GM19035 (cell line): Measurements from ENCODE around the gene SCYL2.
"Not testable (repeated sequence)": the region's sequence is repeated elsewhere in the genome, so short reads cannot be mapped to it uniquely, and the experiment has no call there.

Experiments
- ATAC-seq: cut with Tn5 transposase; IDR thresholded peaks from one replicate; pipeline ENCODE4 v1.9.1; 2021; ENCODE audit not compliant: unreplicated experiment

SCYL2 gene

DNA sequence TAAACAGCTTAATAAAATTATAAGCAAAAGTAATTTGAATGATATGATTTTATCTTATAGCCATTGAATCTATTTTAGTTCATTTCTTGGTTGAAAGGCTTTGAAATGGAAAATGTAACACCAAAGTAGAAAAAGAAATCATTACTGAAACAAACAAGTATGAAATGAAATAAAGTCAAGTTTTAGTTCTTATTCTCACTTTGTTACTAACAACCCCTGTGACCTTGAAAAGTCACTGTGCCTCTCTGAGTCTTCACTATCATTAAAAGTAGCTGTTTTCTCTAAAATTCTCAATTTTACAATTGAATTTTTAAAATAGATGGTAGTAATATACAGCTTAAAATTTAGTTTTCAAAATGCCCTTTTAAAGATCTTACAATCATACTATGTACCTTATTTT, 57.5 kb downstream of the SCYL2 start:
- ATAC-seq, result no peak

DNA sequence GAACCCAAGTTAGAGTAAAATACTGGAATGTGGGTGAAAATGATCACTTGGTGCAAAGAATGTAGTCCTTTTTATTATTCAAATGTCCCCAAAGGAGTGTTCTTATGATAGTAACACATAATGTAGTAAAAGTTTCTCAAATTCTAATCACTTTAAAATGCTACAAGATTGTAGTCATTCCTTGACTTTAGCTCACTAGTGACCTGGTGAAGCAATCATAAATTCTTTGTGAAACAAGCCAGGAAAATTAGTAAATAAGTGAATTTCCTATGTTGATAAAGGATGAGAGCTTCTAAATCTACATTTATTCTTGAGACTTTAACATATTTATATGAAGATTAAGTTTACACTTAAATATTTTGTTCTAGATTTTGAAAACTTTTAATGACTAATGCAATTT, 59.2 kb downstream of the SCYL2 start:
- no peak for ATAC-seq

GRCh38 chr12:100329800-100330199, 62.8 kb downstream of the SCYL2 start:
- peak; percentile 91 for ATAC-seq

DNA sequence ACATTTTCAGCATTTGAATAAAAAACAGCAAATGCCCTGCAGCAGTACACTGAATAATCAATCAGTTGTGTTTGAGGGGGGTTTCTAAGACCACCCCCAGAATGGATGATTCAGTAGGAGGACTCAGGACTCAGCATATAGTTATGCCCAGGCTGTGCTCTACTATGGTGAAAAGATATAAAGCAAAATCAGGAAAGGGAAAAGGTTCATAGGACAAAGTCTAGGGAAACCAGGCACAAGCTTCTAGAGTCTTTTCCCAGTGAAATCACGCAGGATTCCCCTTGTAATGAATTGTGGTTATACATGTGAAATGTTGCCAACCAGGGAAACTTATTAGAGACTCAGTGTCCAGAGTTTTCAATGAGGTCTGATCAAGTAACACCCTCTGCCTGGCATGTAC, 64.9 kb downstream of the SCYL2 start:
- no peak for ATAC-seq

GRCh38 chr12:100332852-100333251, 65.9 kb downstream of the SCYL2 start:
- no peak for ATAC-seq

- no peak for ATAC-seq
Measured at GRCh38 chr12:100337299-100337698, 70.3 kb downstream of the SCYL2 start.

GRCh38 chr12:100337727-100338126, 70.8 kb downstream of the SCYL2 start:
- ATAC-seq, result no peak

DNA sequence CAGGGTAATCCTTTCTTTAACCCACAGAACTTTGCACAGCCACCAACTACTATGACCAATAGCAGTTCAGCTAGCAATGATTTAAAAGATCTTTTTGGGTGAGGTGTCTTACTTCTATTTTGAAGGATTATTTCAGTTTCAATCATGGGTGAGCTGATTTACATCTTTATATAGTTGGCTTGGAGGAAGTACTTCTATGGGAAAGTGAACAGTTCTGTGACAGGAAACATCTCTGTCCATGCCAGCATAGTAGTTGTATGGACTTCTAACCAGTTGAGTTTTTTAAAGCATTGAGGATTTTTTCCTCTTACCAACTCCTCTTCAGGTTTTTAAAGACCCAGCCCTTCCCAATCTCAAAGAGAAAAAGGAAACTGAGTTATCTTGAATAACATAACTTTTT, 72.1 kb downstream of the SCYL2 start:
- ATAC-seq, result no peak

GRCh38 chr12:100342897-100343296, 75.9 kb downstream of the SCYL2 start:
- not testable (repeated sequence) for ATAC-seq

- not testable (repeated sequence) for ATAC-seq
Measured at GRCh38 chr12:100344351-100344750, 77.4 kb downstream of the SCYL2 start.

DNA sequence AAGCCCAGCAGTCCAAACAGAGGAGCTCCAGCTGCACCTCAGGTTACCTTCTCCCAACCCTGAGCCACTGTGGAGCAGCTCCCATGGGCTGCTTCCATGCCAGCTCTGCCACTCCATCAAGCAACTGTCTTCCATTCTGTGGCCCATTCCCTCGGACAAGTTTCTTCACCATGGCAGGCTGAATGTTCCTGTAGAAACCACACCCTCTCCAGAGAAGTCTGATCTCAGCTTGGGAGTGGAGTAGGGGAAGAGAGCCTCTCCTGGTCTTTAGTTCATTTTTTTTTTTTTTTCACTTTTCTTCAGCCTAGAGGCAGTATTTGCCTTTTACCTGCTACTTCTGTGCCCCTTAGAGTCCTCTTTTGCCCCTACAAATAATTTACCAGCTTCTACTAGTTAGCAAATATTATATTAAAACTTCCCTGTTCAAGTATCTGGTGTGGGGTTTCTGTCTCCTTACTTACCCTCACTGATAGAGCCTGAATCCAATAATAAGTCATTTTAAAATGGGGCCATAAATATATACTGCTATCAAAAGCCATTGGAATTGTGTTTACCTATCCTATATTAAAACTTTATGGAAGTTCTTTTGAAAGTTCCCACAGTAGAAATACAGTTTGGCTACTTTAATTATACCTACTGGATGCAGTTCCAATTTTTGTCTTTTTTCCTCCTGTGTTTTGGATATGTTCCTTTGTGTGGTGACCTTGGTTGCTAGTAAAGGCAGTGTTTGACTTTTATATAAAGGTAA, 78.2 kb downstream of the SCYL2 start:
- ATAC-seq, result no peak

DNA sequence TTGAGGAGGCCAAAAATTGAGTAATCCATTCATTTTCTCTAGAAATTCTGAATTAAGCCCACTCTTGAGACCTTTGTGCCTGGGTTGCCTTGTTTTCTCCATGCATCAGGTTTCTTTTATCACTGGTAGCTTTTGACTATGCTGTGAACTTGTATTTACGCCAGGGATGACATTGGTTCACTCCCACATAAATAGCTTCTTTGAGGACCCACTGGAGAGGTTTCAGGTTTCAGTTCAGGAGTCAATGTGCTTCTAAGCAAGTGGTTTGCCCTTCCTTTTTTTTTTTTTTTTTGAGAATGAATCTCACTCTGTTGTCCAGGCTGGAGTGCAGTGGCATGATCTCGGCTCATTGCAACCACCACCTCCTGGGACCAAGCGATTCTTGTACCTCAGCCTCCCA, 79.7 kb downstream of the SCYL2 start:
- no peak for ATAC-seq

- ATAC-seq, result no peak
Measured at GRCh38 chr12:100348657-100349454, 81.9 kb downstream of the SCYL2 start.

- ATAC-seq, result no peak
Measured at GRCh38 chr12:100356644-100357223, 89.8 kb downstream of the SCYL2 start, which contains the start of gene SLC17A8. Gene SLC17A8 (plus strand): TSS chr12:100357074. CDS start chr12:100357392, 318 bp downstream.

- no peak for ATAC-seq
Measured at GRCh38 chr12:100359248-100359647, 92.3 kb downstream of the SCYL2 start.

- no peak for ATAC-seq
Measured at GRCh38 chr12:100359822-100360221, 92.8 kb downstream of the SCYL2 start.

GRCh38 chr12:100360450-100360849, 93.5 kb downstream of the SCYL2 start:
- no peak for ATAC-seq

DNA sequence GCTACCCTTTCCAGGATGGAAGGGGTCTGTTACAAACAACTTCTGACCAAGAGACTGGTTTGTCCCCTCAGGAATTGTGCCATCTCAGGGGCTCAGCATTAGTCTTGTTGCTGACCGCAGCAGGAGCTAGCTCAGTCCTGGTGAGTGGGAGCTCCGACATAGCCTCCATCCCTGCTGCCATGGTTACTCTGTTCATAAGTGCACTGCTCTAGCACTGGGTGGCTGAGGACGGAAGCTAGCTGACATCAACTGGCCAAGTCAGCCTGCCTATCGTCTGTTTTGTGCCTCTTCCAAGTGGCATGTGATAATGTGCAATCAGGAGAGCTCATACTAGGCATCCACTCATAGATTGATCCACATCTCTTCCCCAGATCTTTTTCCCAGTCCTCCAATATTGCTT, 97.3 kb downstream of the SCYL2 start:
- no peak for ATAC-seq

DNA sequence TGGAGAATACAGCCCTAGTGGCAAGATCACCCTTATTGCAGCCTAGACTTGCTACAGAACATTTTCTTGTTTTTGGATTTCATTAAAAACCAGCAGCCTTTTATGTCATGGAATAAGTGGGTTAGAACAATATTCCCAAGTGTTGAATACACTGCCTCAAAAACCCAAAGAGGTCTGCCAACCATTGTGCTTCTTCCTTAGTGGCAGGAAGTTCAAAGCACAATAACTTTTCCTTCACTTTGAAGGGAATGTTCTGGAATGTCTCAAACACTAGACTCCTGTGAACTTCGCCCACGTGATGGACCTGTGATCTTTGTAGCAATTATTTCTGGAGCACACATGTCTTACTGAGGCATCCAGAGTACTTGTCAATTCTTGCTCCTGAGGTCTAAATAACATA, 98.4 kb downstream of the SCYL2 start:
- no peak for ATAC-seq

GRCh38 chr12:100368066-100368465, 101.1 kb downstream of the SCYL2 start:
- no peak for ATAC-seq

DNA sequence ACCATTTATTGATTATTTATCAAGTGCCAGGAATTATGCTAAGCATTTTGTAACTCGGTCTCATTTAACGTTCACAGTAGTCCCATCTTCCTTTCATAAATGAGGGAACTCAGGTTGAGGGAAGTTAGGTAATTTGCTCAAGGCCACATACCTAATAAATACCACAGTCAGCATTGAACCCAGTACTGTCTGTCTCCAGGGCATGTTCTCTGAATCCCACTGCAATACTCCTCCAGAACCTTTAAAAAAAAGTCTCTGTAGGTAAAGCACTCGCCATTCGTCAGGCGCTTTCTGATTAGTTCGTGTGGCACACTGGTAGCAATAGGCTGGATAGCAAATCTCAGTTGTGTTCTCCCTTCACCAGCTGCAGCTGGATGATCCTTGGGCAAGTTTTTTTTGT, 104.2 kb downstream of the SCYL2 start:
- ATAC-seq, result no peak
